ENCODE measurements around the gene HUNK.
"Not testable (repeated sequence)": the region's sequence is repeated elsewhere in the genome, so short reads cannot be mapped to it uniquely, and the experiment has no call there.

The HUNK gene

GRCh38 chr21:31872452-31873274 lies at the start of gene HUNK:
Gene HUNK (plus strand): TSS chr21:31873020. CDS start chr21:31873675, 655 bp downstream.
- in situ Hi-C loops (cut with MboI; ENCODE audit: low sequenced_read_pairs) = no loop called here

- in situ Hi-C loops (cut with MboI; ENCODE audit: low sequenced_read_pairs) = no loop called here
Measured at GRCh38 chr21:31829736-31830472, 42.9 kb upstream of the HUNK start.

- in situ Hi-C loops (cut with MboI; ENCODE audit: low sequenced_read_pairs) = no loop called here
Measured at GRCh38 chr21:31830701-31831100, 42.1 kb upstream of the HUNK start.

- in situ Hi-C loops (cut with MboI; ENCODE audit: low sequenced_read_pairs) = no loop called here
Measured at GRCh38 chr21:31837041-31837440, 35.8 kb upstream of the HUNK start.

- in situ Hi-C loops (cut with MboI; ENCODE audit: low sequenced_read_pairs) = no loop called here
Measured at GRCh38 chr21:31837618-31838390, 35.0 kb upstream of the HUNK start.

- in situ Hi-C loops (cut with MboI; ENCODE audit: low sequenced_read_pairs) = no loop called here
Measured at GRCh38 chr21:31838586-31839355, 34.0 kb upstream of the HUNK start.

- in situ Hi-C loops (cut with MboI; ENCODE audit: low sequenced_read_pairs) = no loop called here
Measured at GRCh38 chr21:31844206-31844605, 28.6 kb upstream of the HUNK start.

GRCh38 chr21:31845151-31845729 lies 27.6 kb upstream of the HUNK start:
- in situ Hi-C loops (cut with MboI; ENCODE audit: low sequenced_read_pairs) = no loop called here

- in situ Hi-C loops (cut with MboI; ENCODE audit: low sequenced_read_pairs) = no loop called here
Measured at GRCh38 chr21:31846690-31847089, 26.1 kb upstream of the HUNK start.

- in situ Hi-C loops (cut with MboI; ENCODE audit: low sequenced_read_pairs) = no loop called here
Measured at GRCh38 chr21:31847761-31848160, 25.1 kb upstream of the HUNK start.

GRCh38 chr21:31848326-31848985 lies 24.4 kb upstream of the HUNK start:
- in situ Hi-C loops (cut with MboI; ENCODE audit: low sequenced_read_pairs) = no loop called here

GRCh38 chr21:31850886-31851285 lies 21.9 kb upstream of the HUNK start:
- in situ Hi-C loops (cut with MboI; ENCODE audit: low sequenced_read_pairs) = no loop called here

- in situ Hi-C loops (cut with MboI; ENCODE audit: low sequenced_read_pairs) = no loop called here
Measured at GRCh38 chr21:31855180-31855579, 17.6 kb upstream of the HUNK start.

- in situ Hi-C loops (cut with MboI; ENCODE audit: low sequenced_read_pairs) = no loop called here
Measured at GRCh38 chr21:31857096-31857495, 15.7 kb upstream of the HUNK start.

GRCh38 chr21:31857631-31858030 lies 15.2 kb upstream of the HUNK start:
- in situ Hi-C loops (cut with MboI; ENCODE audit: low sequenced_read_pairs) = not testable (repeated sequence)

- in situ Hi-C loops (cut with MboI; ENCODE audit: low sequenced_read_pairs) = no loop called here
Measured at GRCh38 chr21:31860851-31861250, 12.0 kb upstream of the HUNK start.

GRCh38 chr21:31862078-31862477 lies 10.7 kb upstream of the HUNK start:
- in situ Hi-C loops (cut with MboI; ENCODE audit: low sequenced_read_pairs) = no loop called here

- in situ Hi-C loops (cut with MboI; ENCODE audit: low sequenced_read_pairs) = no loop called here
Measured at GRCh38 chr21:31865429-31865970, 7.3 kb upstream of the HUNK start.

GRCh38 chr21:31866077-31866511 lies 6.7 kb upstream of the HUNK start:
- in situ Hi-C loops (cut with MboI; ENCODE audit: low sequenced_read_pairs) = no loop called here
